K562 (cell line): Measurements from ENCODE around the gene MUCL3. TPM values are rescaled to one million over a fixed set of nuclear protein-coding genes. Genes with fewer than 3 reads are reported as not detected.

ENCODE experiments used
- ZNF146 ChIP-seq: IDR thresholded peaks from one replicate; pipeline ENCODE4 v1.6.1; 2018; ENCODE audit warnings: missing compliant biosample characterization; ENCODE audit not compliant: unreplicated experiment
- ZNF24 ChIP-seq: fragments of 450-650 bp; IDR thresholded peaks from 2 replicates; pipeline ENCODE4 v1.6.1; 2016
- polyA plus RNA-seq, 8 experiments: library from polyadenylated mRNA; depleted of rRNA in 4 of 8; stranded (reverse) in 5 of 8; unstranded in 3 of 8; fragments of >200 nt; fragmentation: Nextera tagmentation in 2 of 8; fragmentation: Illumina TruSeq in 1 of 8; extraction: Ambion mirVana in 2 of 8; extraction: Trizol in 1 of 8; gene quantifications; 2 replicates each; pipeline versions ENCODE4 v1.2.1 to v1.2.3, GENCODE V29; 2011 to 2014; ENCODE audit warnings: inconsistent platforms in 1 of 8, missing spikeins in 1 of 8
- small RNA-seq: library from RNA; depleted of rRNA; stranded (forward); fragments of <200 nt; gene quantifications from one replicate; pipeline ENCODE3, GENCODE V24; 2014
- total RNA-seq, 7 experiments: library from RNA; depleted of rRNA in 6 of 7; stranded (reverse); fragments of >200 nt in 6 of 7; fragmentation: Illumina TruSeq in 2 of 7; extraction: Trizol in 2 of 7; gene quantifications; 2 replicates each; pipeline versions ENCODE4 v1.2.1 to v1.2.3, GENCODE V29; 2011 to 2021; ENCODE audit warnings: low replicate concordance in 1 of 7
- TF ChIP-seq, protein P1 (sequence below), 2 experiments: IDR thresholded peaks; 2 replicates each; pipeline ENCODE4 v1.6.1; 2011; ENCODE audit warnings: borderline replicate concordance in 1 of 2, control low read depth in 1 of 2, low read depth in 1 of 2, low read length in 1 of 2, mild to moderate bottlenecking in 1 of 2, mixed read lengths in 1 of 2, moderate library complexity in 1 of 2; ENCODE audit not compliant: insufficient read depth in 1 of 2, insufficient read length in 1 of 2, poor library complexity in 1 of 2, severe bottlenecking in 1 of 2; ENCODE audit errors: extremely low read depth in 1 of 2

MUCL3 gene
- total and polyA plus RNA-seq, 9 of the 15 experiments (the other 6 are each of a cell fraction or from before 2014, with no cell fraction given): 0.07 TPM; not detected in 8

GRCh38 chr6:31002471-31002870 is 61.7 kb downstream of the MUCL3 start (continued):
- TF ChIP-seq, protein P1, sequence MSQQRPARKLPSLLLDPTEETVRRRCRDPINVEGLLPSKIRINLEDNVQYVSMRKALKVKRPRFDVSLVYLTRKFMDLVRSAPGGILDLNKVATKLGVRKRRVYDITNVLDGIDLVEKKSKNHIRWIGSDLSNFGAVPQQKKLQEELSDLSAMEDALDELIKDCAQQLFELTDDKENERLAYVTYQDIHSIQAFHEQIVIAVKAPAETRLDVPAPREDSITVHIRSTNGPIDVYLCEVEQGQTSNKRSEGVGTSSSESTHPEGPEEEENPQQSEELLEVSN (IDR thresholded peaks at IDR 0.05; ENCODE audit: borderline replicate concordance in 1 of 2, extremely low read depth in 1 of 2, insufficient read depth in 1 of 2, insufficient read length in 1 of 2, low read depth in 1 of 2, low read length in 1 of 2, poor library complexity in 1 of 2, severe bottlenecking in 1 of 2): no peak
- TF ChIP-seq ZNF24 (no peak), ZNF146 (CRISPR knock-in tag) (no peak)

Small RNAs within 50 kb of the gene (small RNA-seq; reads per million reads assigned to genes)
- not detected for gene RF00019

Other genes starting within 250 kb of the MUCL3 start
Only the 7 nearest of the 18 such genes appear.
- 19.9 and 27.1 TPM in 2 replicates for gene DDR1, start 56.5 kb upstream of the MUCL3 start, total RNA-seq (2014; rRNA removed)
- gene DDR1, start 56.5 kb upstream of the MUCL3 start, total RNA-seq (2014; rRNA removed; fragmentation: Illumina TruSeq; extraction: Trizol): 10.5 and 12.2 TPM in 2 replicates
- gene DDR1, start 56.5 kb upstream of the MUCL3 start, total RNA-seq (2015; rRNA removed; fragmentation: Illumina TruSeq; extraction: Trizol): 10.0 and 11.1 TPM in 2 replicates
- 42.9 and 44.6 TPM in 2 replicates for gene DDR1, start 56.5 kb upstream of the MUCL3 start, total RNA-seq (2021)
- 11.2 and 19.0 TPM in 2 replicates for gene DDR1, start 56.5 kb upstream of the MUCL3 start, polyA plus RNA-seq (2011; rRNA removed)
- gene DDR1, start 56.5 kb upstream of the MUCL3 start, polyA plus RNA-seq (2014; fragmentation: Illumina TruSeq; extraction: Trizol): 16.0 and 19.8 TPM in 2 replicates
- gene DDR1, start 56.5 kb upstream of the MUCL3 start, polyA plus RNA-seq (2014; fragmentation: Nextera tagmentation; extraction: Ambion mirVana): 1 to 10 TPM; 1.4 to 1.6 TPM
- gene DDR1, start 56.5 kb upstream of the MUCL3 start, polyA plus RNA-seq (2014; rRNA removed): 19.3 and 20.2 TPM in 2 replicates
- gene GTF2H4, start 32.8 kb upstream of the MUCL3 start, total RNA-seq (2014; rRNA removed): 30.5 and 55.3 TPM in 2 replicates
- gene GTF2H4, start 32.8 kb upstream of the MUCL3 start, total RNA-seq (2014; rRNA removed; fragmentation: Illumina TruSeq; extraction: Trizol): 36.1 and 39.6 TPM in 2 replicates
- 38.3 and 38.6 TPM in 2 replicates for gene GTF2H4, start 32.8 kb upstream of the MUCL3 start, total RNA-seq (2015; rRNA removed; fragmentation: Illumina TruSeq; extraction: Trizol)
- gene GTF2H4, start 32.8 kb upstream of the MUCL3 start, total RNA-seq (2021): 70.6 and 80.5 TPM in 2 replicates
- gene GTF2H4, start 32.8 kb upstream of the MUCL3 start, polyA plus RNA-seq (2011; rRNA removed): 60.1 and 75.6 TPM in 2 replicates
- gene GTF2H4, start 32.8 kb upstream of the MUCL3 start, polyA plus RNA-seq (2014; fragmentation: Illumina TruSeq; extraction: Trizol): 57.1 and 76.3 TPM in 2 replicates
- gene GTF2H4, start 32.8 kb upstream of the MUCL3 start, polyA plus RNA-seq (2014; fragmentation: Nextera tagmentation; extraction: Ambion mirVana): 1 to 10 TPM; 3.6 to 5.2 TPM
- gene GTF2H4, start 32.8 kb upstream of the MUCL3 start, polyA plus RNA-seq (2014; rRNA removed): 86.1 and 95.0 TPM in 2 replicates
- gene VARS2, start 26.7 kb upstream of the MUCL3 start, total RNA-seq (2014; rRNA removed): 31.1 and 46.0 TPM in 2 replicates
- 16.8 and 18.5 TPM in 2 replicates for gene VARS2, start 26.7 kb upstream of the MUCL3 start, total RNA-seq (2014; rRNA removed; fragmentation: Illumina TruSeq; extraction: Trizol)
- 23.3 and 26.3 TPM in 2 replicates for gene VARS2, start 26.7 kb upstream of the MUCL3 start, total RNA-seq (2015; rRNA removed; fragmentation: Illumina TruSeq; extraction: Trizol)
- 41.0 and 48.0 TPM in 2 replicates for gene VARS2, start 26.7 kb upstream of the MUCL3 start, total RNA-seq (2021)
- 35.1 and 56.2 TPM in 2 replicates for gene VARS2, start 26.7 kb upstream of the MUCL3 start, polyA plus RNA-seq (2011; rRNA removed)
- gene VARS2, start 26.7 kb upstream of the MUCL3 start, polyA plus RNA-seq (2014; fragmentation: Illumina TruSeq; extraction: Trizol): 28.3 and 29.9 TPM in 2 replicates
- 1 to 10 TPM; 1.6 to 2.3 TPM for gene VARS2, start 26.7 kb upstream of the MUCL3 start, polyA plus RNA-seq (2014; fragmentation: Nextera tagmentation; extraction: Ambion mirVana)
- 44.8 and 53.6 TPM in 2 replicates for gene VARS2, start 26.7 kb upstream of the MUCL3 start, polyA plus RNA-seq (2014; rRNA removed)
- not detected in 2 replicates for gene SFTA2, start 8.8 kb upstream of the MUCL3 start, total RNA-seq (2014; rRNA removed)
- gene SFTA2, start 8.8 kb upstream of the MUCL3 start, total RNA-seq (2014; rRNA removed; fragmentation: Illumina TruSeq; extraction: Trizol): not detected in 2 replicates
- not detected in 2 replicates for gene SFTA2, start 8.8 kb upstream of the MUCL3 start, total RNA-seq (2015; rRNA removed; fragmentation: Illumina TruSeq; extraction: Trizol)
- gene SFTA2, start 8.8 kb upstream of the MUCL3 start, total RNA-seq (2021): 0.78 TPM in 1 of 2 replicates, not detected in the other
- gene SFTA2, start 8.8 kb upstream of the MUCL3 start, polyA plus RNA-seq (2011; rRNA removed): not detected in 2 replicates
- gene SFTA2, start 8.8 kb upstream of the MUCL3 start, polyA plus RNA-seq (2014; fragmentation: Illumina TruSeq; extraction: Trizol): not detected in 2 replicates
- not detected for gene SFTA2, start 8.8 kb upstream of the MUCL3 start, polyA plus RNA-seq (2014; fragmentation: Nextera tagmentation; extraction: Ambion mirVana)
- gene SFTA2, start 8.8 kb upstream of the MUCL3 start, polyA plus RNA-seq (2014; rRNA removed): not detected in 2 replicates
- gene MUC21, start 42.7 kb downstream of the MUCL3 start, total RNA-seq (2014; rRNA removed): not detected in 2 replicates
- not detected in 2 replicates for gene MUC21, start 42.7 kb downstream of the MUCL3 start, total RNA-seq (2014; rRNA removed; fragmentation: Illumina TruSeq; extraction: Trizol)
- not detected in 2 replicates for gene MUC21, start 42.7 kb downstream of the MUCL3 start, total RNA-seq (2015; rRNA removed; fragmentation: Illumina TruSeq; extraction: Trizol)
- not detected in 2 replicates for gene MUC21, start 42.7 kb downstream of the MUCL3 start, total RNA-seq (2021)
- gene MUC21, start 42.7 kb downstream of the MUCL3 start, polyA plus RNA-seq (2011; rRNA removed): not detected in 2 replicates
- gene MUC21, start 42.7 kb downstream of the MUCL3 start, polyA plus RNA-seq (2014; fragmentation: Illumina TruSeq; extraction: Trizol): not detected in 2 replicates
- gene MUC21, start 42.7 kb downstream of the MUCL3 start, polyA plus RNA-seq (2014; fragmentation: Nextera tagmentation; extraction: Ambion mirVana): not detected
- gene MUC21, start 42.7 kb downstream of the MUCL3 start, polyA plus RNA-seq (2014; rRNA removed): not detected in 2 replicates
- gene MUC22, start 69.5 kb downstream of the MUCL3 start, total RNA-seq (2014; rRNA removed): not detected in 2 replicates
- not detected in 2 replicates for gene MUC22, start 69.5 kb downstream of the MUCL3 start, total RNA-seq (2014; rRNA removed; fragmentation: Illumina TruSeq; extraction: Trizol)
- gene MUC22, start 69.5 kb downstream of the MUCL3 start, total RNA-seq (2015; rRNA removed; fragmentation: Illumina TruSeq; extraction: Trizol): not detected in 2 replicates
- not detected in 2 replicates for gene MUC22, start 69.5 kb downstream of the MUCL3 start, total RNA-seq (2021)
- gene MUC22, start 69.5 kb downstream of the MUCL3 start, polyA plus RNA-seq (2011; rRNA removed): not detected in 2 replicates
- 0.01 TPM in 1 of 2 replicates, not detected in the other for gene MUC22, start 69.5 kb downstream of the MUCL3 start, polyA plus RNA-seq (2014; fragmentation: Illumina TruSeq; extraction: Trizol)
- gene MUC22, start 69.5 kb downstream of the MUCL3 start, polyA plus RNA-seq (2014; fragmentation: Nextera tagmentation; extraction: Ambion mirVana): not detected
- gene MUC22, start 69.5 kb downstream of the MUCL3 start, polyA plus RNA-seq (2014; rRNA removed): 0.03 TPM in 1 of 2 replicates, not detected in the other
- gene C6orf15, start 171.6 kb downstream of the MUCL3 start, total RNA-seq (2014; rRNA removed): not detected in 2 replicates
- gene C6orf15, start 171.6 kb downstream of the MUCL3 start, total RNA-seq (2014; rRNA removed; fragmentation: Illumina TruSeq; extraction: Trizol): not detected in 2 replicates
- gene C6orf15, start 171.6 kb downstream of the MUCL3 start, total RNA-seq (2015; rRNA removed; fragmentation: Illumina TruSeq; extraction: Trizol): not detected in 2 replicates
- gene C6orf15, start 171.6 kb downstream of the MUCL3 start, total RNA-seq (2021): not detected in 2 replicates
- not detected in 2 replicates for gene C6orf15, start 171.6 kb downstream of the MUCL3 start, polyA plus RNA-seq (2011; rRNA removed)
- not detected in 2 replicates for gene C6orf15, start 171.6 kb downstream of the MUCL3 start, polyA plus RNA-seq (2014; fragmentation: Illumina TruSeq; extraction: Trizol)
- not detected for gene C6orf15, start 171.6 kb downstream of the MUCL3 start, polyA plus RNA-seq (2014; fragmentation: Nextera tagmentation; extraction: Ambion mirVana)
- gene C6orf15, start 171.6 kb downstream of the MUCL3 start, polyA plus RNA-seq (2014; rRNA removed): not detected in 2 replicates